ENCODE measurements around the gene ECHDC3. TPM values are rescaled to one million over a fixed set of nuclear protein-coding genes. Genes with fewer than 3 reads are reported as not detected.

The ECHDC3 gene
- total RNA-seq, 4 donors from 2014 or later = 0.44 to 55.7 (median 31.6) TPM

GRCh38 chr10:11754173-11754572 lies 12.0 kb downstream of the ECHDC3 start:
- H3K4me1 ChIP-seq = peaks cover 9 to 28% (median 20%) of the 10 kb centered on the region in 3 donors

DNA sequence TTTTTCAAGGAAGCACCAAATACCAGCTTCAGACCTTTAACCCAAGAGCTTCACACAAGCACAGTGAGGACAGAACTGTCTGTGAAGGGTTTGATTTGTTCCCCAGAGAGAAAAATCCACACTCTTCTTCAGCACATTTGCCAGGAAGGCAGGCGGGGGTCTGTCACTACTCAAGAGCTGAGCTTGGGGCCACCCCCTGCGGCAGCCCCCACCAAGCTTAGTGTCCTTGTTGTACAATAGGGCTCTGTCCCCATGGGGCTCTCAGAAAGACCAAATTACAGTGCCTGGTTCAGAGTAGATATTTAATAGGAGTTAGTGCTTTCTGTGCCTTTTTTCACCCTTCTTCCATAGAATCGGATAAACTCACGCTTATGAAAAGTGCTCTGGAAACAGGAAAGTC lies 12.4 kb downstream of the ECHDC3 start:
- no peak for DNase-seq
- Histone ChIP-seq H3K4me3 (no peak overlapping the region), H3K9me3 (no peaks in the 10 kb centered on the region), H3K36me3 (peaks cover 0 to 66% (median 0%) of the 10 kb centered on the region in 3 donors), H3K27ac (peak overlapping the region in 1 of 4 donors; percentile 25), H3K4me1 (peaks cover 9 to 31% (median 20%) of the 10 kb centered on the region in 3 donors), H3K27me3 (no peaks in the 10 kb centered on the region)
- TF ChIP-seq, protein P1, sequence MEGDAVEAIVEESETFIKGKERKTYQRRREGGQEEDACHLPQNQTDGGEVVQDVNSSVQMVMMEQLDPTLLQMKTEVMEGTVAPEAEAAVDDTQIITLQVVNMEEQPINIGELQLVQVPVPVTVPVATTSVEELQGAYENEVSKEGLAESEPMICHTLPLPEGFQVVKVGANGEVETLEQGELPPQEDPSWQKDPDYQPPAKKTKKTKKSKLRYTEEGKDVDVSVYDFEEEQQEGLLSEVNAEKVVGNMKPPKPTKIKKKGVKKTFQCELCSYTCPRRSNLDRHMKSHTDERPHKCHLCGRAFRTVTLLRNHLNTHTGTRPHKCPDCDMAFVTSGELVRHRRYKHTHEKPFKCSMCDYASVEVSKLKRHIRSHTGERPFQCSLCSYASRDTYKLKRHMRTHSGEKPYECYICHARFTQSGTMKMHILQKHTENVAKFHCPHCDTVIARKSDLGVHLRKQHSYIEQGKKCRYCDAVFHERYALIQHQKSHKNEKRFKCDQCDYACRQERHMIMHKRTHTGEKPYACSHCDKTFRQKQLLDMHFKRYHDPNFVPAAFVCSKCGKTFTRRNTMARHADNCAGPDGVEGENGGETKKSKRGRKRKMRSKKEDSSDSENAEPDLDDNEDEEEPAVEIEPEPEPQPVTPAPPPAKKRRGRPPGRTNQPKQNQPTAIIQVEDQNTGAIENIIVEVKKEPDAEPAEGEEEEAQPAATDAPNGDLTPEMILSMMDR (IDR thresholded peaks at IDR 0.05) = no peak
- no peak for TF ChIP-seq POLR2A (IDR thresholded peaks at IDR 0.05)
- 56 to 100% methylated on average over 2 to 3 of the region's 4 CpGs for WGBS, 2 donors
- intact Hi-C loops (cut with DNase I) = loop anchor here (5.0 kb wide), 1 partner anchor 237 kb away; no protein-coding TSS in a partner anchor

More at GRCh38 chr10:11754173-11754572, 12.0 kb downstream of the ECHDC3 start:
- H3K4me3 ChIP-seq = no peak overlapping the region
- no peak for TF ChIP-seq POLR2A (IDR thresholded peaks at IDR 0.05)
- TF ChIP-seq, protein P1 (IDR thresholded peaks at IDR 0.05) = no peak
- WGBS, 2 donors = 0% methylated on average over 1 of the region's 1 CpG
- H3K36me3 ChIP-seq = peaks cover 0 to 66% (median 0%) of the 10 kb centered on the region in 3 donors
- no peaks in the 10 kb centered on the region for H3K9me3 ChIP-seq
- intact Hi-C loops (cut with DNase I) = no loop called here
- no peak for DNase-seq
- H3K27ac ChIP-seq = peak overlapping the region in 1 of 4 donors; percentile 25
- H3K27me3 ChIP-seq = no peaks in the 10 kb centered on the region

- H3K36me3 ChIP-seq = peaks cover 0 to 68% (median 0%) of the 10 kb centered on the region in 3 donors
- H3K9me3 ChIP-seq = no peaks in the 10 kb centered on the region
- no peaks in the 10 kb centered on the region for H3K27me3 ChIP-seq
- TF ChIP-seq, protein P1 (IDR thresholded peaks at IDR 0.05) = no peak
- no peak for TF ChIP-seq POLR2A (IDR thresholded peaks at IDR 0.05)
- 88% methylated on average over 17 to 19 of the region's 21 CpGs for WGBS, 2 donors
- no peak overlapping the region for H3K4me3 ChIP-seq
- intact Hi-C loops (cut with DNase I) = loop anchor here (5.0 kb wide), 1 partner anchor 238 kb away; no protein-coding TSS in a partner anchor
- H3K27ac ChIP-seq = no peak overlapping the region
- peaks cover 9 to 31% (median 20%) of the 10 kb centered on the region in 3 donors for H3K4me1 ChIP-seq
- DNase-seq = no peak
Measured at GRCh38 chr10:11755512-11756263, 13.5 kb downstream of the ECHDC3 start.

DNA sequence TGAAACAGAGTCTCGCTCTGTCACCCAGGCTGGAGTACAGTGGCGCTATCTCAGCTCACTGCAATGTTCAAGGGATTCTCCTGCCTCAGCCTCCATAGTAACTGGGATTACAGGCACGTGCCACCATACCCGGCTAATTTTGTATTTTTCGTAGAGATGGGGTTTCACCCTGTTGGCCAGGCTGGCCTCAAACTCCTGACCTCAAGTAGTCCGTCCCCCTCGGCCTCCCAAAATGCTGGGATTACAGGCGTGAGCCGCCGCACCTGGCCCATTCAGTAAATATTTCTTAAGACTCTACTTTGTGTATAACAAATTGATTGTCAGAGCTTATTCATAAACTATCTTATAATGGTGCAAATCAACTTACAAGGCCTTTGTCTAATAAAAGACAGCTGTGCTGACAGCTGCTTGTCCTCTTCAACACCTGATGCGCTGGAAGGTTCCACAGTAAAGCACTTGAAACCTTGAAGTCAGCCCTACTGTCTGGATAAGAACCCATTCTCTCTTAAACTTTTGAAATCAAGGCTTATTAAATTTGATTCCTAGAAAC lies 14.7 kb downstream of the ECHDC3 start:
- H3K9me3 ChIP-seq = no peaks in the 10 kb centered on the region
- intact Hi-C loops (cut with DNase I) = loop anchor here (5.0 kb wide), 1 partner anchor 240 kb away; no protein-coding TSS in a partner anchor
- H3K36me3 ChIP-seq = peaks cover 0 to 68% (median 0%) of the 10 kb centered on the region in 3 donors
- TF ChIP-seq, protein P1 (IDR thresholded peaks at IDR 0.05) = no peak
- no peak for TF ChIP-seq POLR2A (IDR thresholded peaks at IDR 0.05)
- no peak for DNase-seq
- H3K4me1 ChIP-seq = peaks cover 9 to 31% (median 20%) of the 10 kb centered on the region in 3 donors
- no peaks in the 10 kb centered on the region for H3K27me3 ChIP-seq
- H3K27ac ChIP-seq = peak overlapping the region; percentile 60 to 87 (median 79)
- no peak overlapping the region for H3K4me3 ChIP-seq
- WGBS, 2 donors = 73 to 76% methylated on average over 11 of the region's 11 CpGs

DNA sequence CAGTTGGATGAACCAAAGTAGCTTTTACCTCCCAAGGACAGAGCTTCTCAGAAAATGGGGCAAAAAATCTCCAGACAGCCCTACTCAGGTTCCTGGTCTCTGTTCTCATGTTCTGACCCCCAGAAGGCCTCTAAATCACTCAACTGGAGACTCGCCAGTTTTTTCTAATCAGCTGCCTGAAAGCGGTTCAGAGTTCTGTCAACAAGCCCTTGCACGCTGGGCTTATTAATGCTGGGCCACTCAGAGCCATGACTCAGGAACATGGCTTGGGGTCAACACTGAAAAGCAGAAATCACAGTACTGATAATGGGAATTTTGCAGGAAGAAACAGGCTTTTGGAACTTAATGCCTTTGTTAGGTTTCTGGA lies 15.3 kb downstream of the ECHDC3 start:
- Histone ChIP-seq H3K27ac (peak overlapping the region; percentile 60 to 87 (median 79)), H3K4me1 (peaks cover 9 to 31% (median 20%) of the 10 kb centered on the region in 3 donors), H3K36me3 (peaks cover 0 to 71% (median 0%) of the 10 kb centered on the region in 3 donors), H3K27me3 (no peaks in the 10 kb centered on the region), H3K9me3 (no peaks in the 10 kb centered on the region), H3K4me3 (no peak overlapping the region)
- intact Hi-C loops (cut with DNase I) = loop anchor here (5.0 kb wide), 1 partner anchor 240 kb away; no protein-coding TSS in a partner anchor
- 11 to 15% methylated on average over 3 of the region's 3 CpGs for WGBS, 2 donors
- no peak for DNase-seq
- TF ChIP-seq, protein P1 (IDR thresholded peaks at IDR 0.05) = no peak
- TF ChIP-seq POLR2A (IDR thresholded peaks at IDR 0.05) = no peak
